GM19468 (cell line): ENCODE measurements around the gene TCIRG1.

Experiments
- ATAC-seq: cut with Tn5 transposase; IDR thresholded peaks from one replicate; pipeline ENCODE4 v1.9.1; 2021; ENCODE audit warnings: mild to moderate bottlenecking, moderate library complexity, moderate number of reproducible peaks; ENCODE audit not compliant: unreplicated experiment; ENCODE audit errors: extremely low read depth

The TCIRG1 gene

GRCh38 chr11:68003846-68004550, 34.8 kb upstream of the TCIRG1 start, which contains the start of gene UNC93B1:
UNC93B1 (minus strand) TSS chr11:68004097; CDS start chr11:68004043, 54 bp downstream.
- no peak for ATAC-seq

GRCh38 chr11:68004551-68005335, 34.1 kb upstream of the TCIRG1 start:
- no peak for ATAC-seq

GRCh38 chr11:68006606-68007166, 32.1 kb upstream of the TCIRG1 start:
- no peak for ATAC-seq

- ATAC-seq: no peak
Observed at GRCh38 chr11:68007498-68008380, 31.1 kb upstream of the TCIRG1 start.

- ATAC-seq: no peak
Observed at GRCh38 chr11:68008381-68009337, 30.2 kb upstream of the TCIRG1 start.

- no peak for ATAC-seq
Observed at GRCh38 chr11:68009391-68010089, 29.3 kb upstream of the TCIRG1 start.

- no peak for ATAC-seq
Observed at GRCh38 chr11:68010090-68011041, 28.5 kb upstream of the TCIRG1 start, which contains the start of gene ALDH3B1. ALDH3B1 (plus strand) TSS chr11:68010327; CDS start chr11:68015298, 4,971 bp downstream.

- no peak for ATAC-seq
Observed at GRCh38 chr11:68011051-68011943, 27.5 kb upstream of the TCIRG1 start.

- ATAC-seq: no peak
Observed at GRCh38 chr11:68012044-68012842, 26.6 kb upstream of the TCIRG1 start.

- ATAC-seq: no peak
Observed at GRCh38 chr11:68012843-68013610, 25.8 kb upstream of the TCIRG1 start.

GRCh38 chr11:68013611-68014156, 25.1 kb upstream of the TCIRG1 start:
- ATAC-seq: no peak

- no peak for ATAC-seq
Observed at GRCh38 chr11:68014157-68014946, 24.5 kb upstream of the TCIRG1 start.

- ATAC-seq: no peak
Observed at GRCh38 chr11:68014947-68015447, 23.8 kb upstream of the TCIRG1 start.

GRCh38 chr11:68015467-68015866, 23.4 kb upstream of the TCIRG1 start:
- ATAC-seq: no peak
